Measurements from ENCODE around the gene ERVW-1.
"Not testable (repeated sequence)": the region's sequence is repeated elsewhere in the genome, so short reads cannot be mapped to it uniquely, and the experiment has no call there.

ERVW-1 gene

DNA sequence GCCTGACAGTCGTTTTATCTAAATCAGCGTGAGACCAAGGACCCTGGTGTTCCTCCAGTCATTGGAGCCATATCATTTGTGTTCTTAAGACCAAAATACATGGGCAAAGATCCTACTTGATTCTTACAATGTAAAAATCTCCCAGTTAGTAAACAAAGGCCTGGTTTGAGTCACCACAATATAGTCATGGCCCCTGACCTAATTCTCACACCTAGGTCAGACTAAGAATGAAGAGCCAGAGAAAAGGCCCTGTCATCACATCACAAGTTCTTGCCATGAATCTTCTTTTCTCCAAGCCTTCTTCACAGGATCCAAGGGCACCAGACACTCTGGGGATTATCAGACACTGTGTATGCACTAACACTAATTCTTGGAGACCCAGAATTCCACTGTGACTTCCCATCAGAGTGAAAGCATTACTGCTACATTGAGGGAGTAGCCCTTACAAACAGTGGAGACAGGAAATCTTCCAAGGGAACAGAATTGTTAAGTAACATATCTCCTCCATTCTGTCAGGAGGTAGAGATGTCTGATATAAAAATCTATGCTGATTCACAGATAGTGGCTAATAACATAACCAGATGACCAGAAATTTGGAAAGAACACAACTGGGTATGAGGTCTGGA, 7.6 kb upstream of the ERVW-1 start:
- no peak overlapping the region for H3K4me3 ChIP-seq (replicated peaks; ENCODE audit: insufficient read depth, low read length)
- no peaks in the 10 kb centered on the region for H3K27me3 ChIP-seq (ENCODE audit: insufficient read depth, poor library complexity, severe bottlenecking)
- DNase-seq (ENCODE audit: low read depth in 1 of 2, low spot score in 1 of 2), result no peak
- no peak overlapping the region for H3K27ac ChIP-seq (replicated peaks)
- TF ChIP-seq POLR2AphosphoS5 (IDR thresholded peaks at IDR 0.05; ENCODE audit: low read depth), result no peak
- no peak for TF ChIP-seq CTCF (IDR thresholded peaks at IDR 0.05; ENCODE audit: insufficient read depth, low read length)
- no peak for TF ChIP-seq GABPA (IDR thresholded peaks at IDR 0.05; ENCODE audit: low read depth)

DNA sequence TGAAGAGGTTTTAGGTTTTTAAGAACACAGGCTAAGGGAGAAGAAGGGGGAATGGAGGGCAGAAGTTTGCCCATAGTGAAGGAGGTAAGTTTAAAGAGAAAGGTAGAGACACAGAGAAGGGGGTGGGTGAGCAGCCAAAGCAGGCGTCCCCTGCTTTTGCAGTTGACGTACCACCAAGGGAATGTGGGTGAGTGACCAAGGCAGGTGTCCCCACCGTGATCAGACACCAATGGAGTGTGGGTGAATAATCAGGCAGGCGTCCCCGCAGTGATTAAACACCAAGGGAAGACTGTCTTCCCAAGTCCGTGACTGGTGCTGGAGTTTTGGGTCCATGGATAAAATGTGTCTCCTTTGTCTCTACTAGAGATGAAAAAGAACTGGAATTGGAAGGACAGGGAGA, 6.5 kb upstream of the ERVW-1 start:
- not testable (repeated sequence) for H3K4me3 ChIP-seq (replicated peaks; ENCODE audit: insufficient read depth, low read length); DNase-seq (ENCODE audit: low read depth in 1 of 2, low spot score in 1 of 2); H3K27me3 ChIP-seq (ENCODE audit: insufficient read depth, poor library complexity, severe bottlenecking); H3K27ac ChIP-seq (replicated peaks)

GRCh38 chr7:92483624-92484023, 5.9 kb upstream of the ERVW-1 start:
- DNase-seq (ENCODE audit: low read depth in 1 of 2, low spot score in 1 of 2); H3K27ac ChIP-seq (replicated peaks); H3K27me3 ChIP-seq (ENCODE audit: insufficient read depth, poor library complexity, severe bottlenecking); H3K4me3 ChIP-seq (replicated peaks; ENCODE audit: insufficient read depth, low read length): not testable (repeated sequence)

DNA sequence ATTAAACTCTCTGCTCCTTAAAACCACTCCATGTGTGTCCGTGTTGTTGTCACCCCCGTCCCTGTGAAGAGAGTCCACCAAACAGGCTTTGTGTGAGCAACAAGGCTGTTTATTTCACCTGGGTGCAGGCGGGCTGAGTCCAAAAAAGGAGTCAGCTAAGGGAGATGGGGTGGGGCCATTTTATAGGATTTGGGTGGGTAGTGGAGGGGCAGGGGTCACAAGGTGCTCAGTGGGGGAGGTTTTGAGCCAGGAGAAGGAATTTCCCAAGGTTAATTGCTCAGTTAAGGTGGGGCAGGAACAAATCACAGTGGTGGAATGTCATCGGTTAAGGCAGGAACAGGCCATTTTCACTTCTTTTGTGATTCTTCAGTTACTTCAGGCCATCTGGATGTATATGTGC, 1.4 kb upstream of the ERVW-1 start:
- H3K27ac ChIP-seq (replicated peaks); H3K4me3 ChIP-seq (replicated peaks; ENCODE audit: insufficient read depth, low read length); H3K27me3 ChIP-seq (ENCODE audit: insufficient read depth, poor library complexity, severe bottlenecking); DNase-seq (ENCODE audit: low read depth in 1 of 2, low spot score in 1 of 2): not testable (repeated sequence)

GRCh38 chr7:92478711-92479110, 965 bp upstream of the ERVW-1 start:
- no peak overlapping the region for H3K27ac ChIP-seq (replicated peaks)
- TF ChIP-seq POLR2AphosphoS5 (IDR thresholded peaks at IDR 0.05; ENCODE audit: low read depth), result no peak
- TF ChIP-seq, protein P1, sequence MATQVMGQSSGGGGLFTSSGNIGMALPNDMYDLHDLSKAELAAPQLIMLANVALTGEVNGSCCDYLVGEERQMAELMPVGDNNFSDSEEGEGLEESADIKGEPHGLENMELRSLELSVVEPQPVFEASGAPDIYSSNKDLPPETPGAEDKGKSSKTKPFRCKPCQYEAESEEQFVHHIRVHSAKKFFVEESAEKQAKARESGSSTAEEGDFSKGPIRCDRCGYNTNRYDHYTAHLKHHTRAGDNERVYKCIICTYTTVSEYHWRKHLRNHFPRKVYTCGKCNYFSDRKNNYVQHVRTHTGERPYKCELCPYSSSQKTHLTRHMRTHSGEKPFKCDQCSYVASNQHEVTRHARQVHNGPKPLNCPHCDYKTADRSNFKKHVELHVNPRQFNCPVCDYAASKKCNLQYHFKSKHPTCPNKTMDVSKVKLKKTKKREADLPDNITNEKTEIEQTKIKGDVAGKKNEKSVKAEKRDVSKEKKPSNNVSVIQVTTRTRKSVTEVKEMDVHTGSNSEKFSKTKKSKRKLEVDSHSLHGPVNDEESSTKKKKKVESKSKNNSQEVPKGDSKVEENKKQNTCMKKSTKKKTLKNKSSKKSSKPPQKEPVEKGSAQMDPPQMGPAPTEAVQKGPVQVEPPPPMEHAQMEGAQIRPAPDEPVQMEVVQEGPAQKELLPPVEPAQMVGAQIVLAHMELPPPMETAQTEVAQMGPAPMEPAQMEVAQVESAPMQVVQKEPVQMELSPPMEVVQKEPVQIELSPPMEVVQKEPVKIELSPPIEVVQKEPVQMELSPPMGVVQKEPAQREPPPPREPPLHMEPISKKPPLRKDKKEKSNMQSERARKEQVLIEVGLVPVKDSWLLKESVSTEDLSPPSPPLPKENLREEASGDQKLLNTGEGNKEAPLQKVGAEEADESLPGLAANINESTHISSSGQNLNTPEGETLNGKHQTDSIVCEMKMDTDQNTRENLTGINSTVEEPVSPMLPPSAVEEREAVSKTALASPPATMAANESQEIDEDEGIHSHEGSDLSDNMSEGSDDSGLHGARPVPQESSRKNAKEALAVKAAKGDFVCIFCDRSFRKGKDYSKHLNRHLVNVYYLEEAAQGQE (IDR thresholded peaks at IDR 0.05; ENCODE audit: insufficient replicate concordance, low read depth), result no peak
- no peak for TF ChIP-seq GABPA (IDR thresholded peaks at IDR 0.05; ENCODE audit: low read depth)
- TF ChIP-seq CTCF (IDR thresholded peaks at IDR 0.05; ENCODE audit: insufficient read depth, low read length), result no peak
- TF ChIP-seq SPI1 (IDR thresholded peaks at IDR 0.05; ENCODE audit: borderline replicate concordance, low read depth), result no peak
- H3K4me3 ChIP-seq (replicated peaks; ENCODE audit: insufficient read depth, low read length), result no peak overlapping the region
- H3K27me3 ChIP-seq (ENCODE audit: insufficient read depth, poor library complexity, severe bottlenecking), result no peaks in the 10 kb centered on the region
- DNase-seq (ENCODE audit: low read depth in 1 of 2, low spot score in 1 of 2), result no peak

GRCh38 chr7:92478095-92478494, 349 bp upstream of the ERVW-1 start:
- H3K27me3 ChIP-seq (ENCODE audit: insufficient read depth, poor library complexity, severe bottlenecking), result no peaks in the 10 kb centered on the region
- TF ChIP-seq SPI1 (IDR thresholded peaks at IDR 0.05; ENCODE audit: borderline replicate concordance, low read depth) (no peak), GABPA (IDR thresholded peaks at IDR 0.05; ENCODE audit: low read depth) (no peak), POLR2AphosphoS5 (IDR thresholded peaks at IDR 0.05; ENCODE audit: low read depth) (no peak), CTCF (IDR thresholded peaks at IDR 0.05; ENCODE audit: insufficient read depth, low read length) (no peak)
- TF ChIP-seq, protein P1 (IDR thresholded peaks at IDR 0.05; ENCODE audit: insufficient replicate concordance, low read depth), result no peak
- H3K4me3 ChIP-seq (replicated peaks; ENCODE audit: insufficient read depth, low read length), result no peak overlapping the region
- H3K27ac ChIP-seq (replicated peaks), result no peak overlapping the region
- DNase-seq (ENCODE audit: low read depth in 1 of 2, low spot score in 1 of 2), result no peak

GRCh38 chr7:92475851-92476590, 1.7 kb downstream of the ERVW-1 start:
- DNase-seq (ENCODE audit: low read depth in 1 of 2, low spot score in 1 of 2), result not testable (repeated sequence)

More at GRCh38 chr7:92475851-92476590, 1.7 kb downstream of the ERVW-1 start:
- H3K27me3 ChIP-seq (ENCODE audit: insufficient read depth, poor library complexity, severe bottlenecking); H3K27ac ChIP-seq (replicated peaks); H3K4me3 ChIP-seq (replicated peaks; ENCODE audit: insufficient read depth, low read length): not testable (repeated sequence)

Data from HL-60 (cell line).